GM12892 (cell line): ENCODE results near the gene OR5AU1.
A peak's percentile ranks its signal among the peaks of the same experiment; 100 is the strongest.
"Not testable (repeated sequence)": the region's sequence is repeated elsewhere in the genome, so short reads cannot be mapped to it uniquely, and the experiment has no call there.

Experiments used
- DNase-seq: peaks from one replicate; pipeline ENCODE4 v3.0.0; 2011; ENCODE audit not compliant: insufficient read length
- FAIRE-seq: peaks from 2 replicates; lab custom pipeline; 2011; peaks lifted over from hg19 to GRCh38; lab: Jason Lieb, UNC
- POLR2A ChIP-seq: IDR thresholded peaks from 2 replicates; pipeline ENCODE4 v1.6.1; 2011; ENCODE audit warnings: low read depth, low read length, control low read depth
- POLR2AphosphoS5 ChIP-seq: IDR thresholded peaks from 2 replicates; pipeline ENCODE4 v1.6.1; 2011; ENCODE audit warnings: low read depth, low read length, control low read depth
- TAF1 ChIP-seq: IDR thresholded peaks from 2 replicates; pipeline ENCODE4 v1.6.1; 2011; ENCODE audit warnings: low read depth, mild to moderate bottlenecking, control low read depth, low read length, borderline replicate concordance

Gene OR5AU1

DNA sequence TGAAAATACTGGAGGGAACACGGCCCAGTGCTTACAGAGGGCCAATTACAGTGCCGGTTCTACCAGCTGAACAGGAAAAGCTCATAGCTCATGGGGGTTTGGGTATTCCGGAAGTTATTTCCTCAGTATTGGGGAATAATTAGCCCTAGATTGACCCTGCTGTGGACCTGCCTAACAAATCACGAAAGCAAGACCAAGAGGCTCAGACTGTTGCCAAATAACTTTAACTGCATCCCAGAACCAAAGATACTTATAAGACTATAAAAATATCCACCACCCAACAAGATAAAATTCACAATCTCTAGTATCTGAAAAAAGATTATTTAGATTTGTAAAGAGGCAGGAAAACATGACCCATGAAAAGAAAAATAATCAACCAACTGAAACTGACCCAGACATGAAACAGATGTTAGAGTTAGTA lies 8.0 kb upstream of the OR5AU1 start:
- DNase-seq: no peak
- no peak for FAIRE-seq

DNA sequence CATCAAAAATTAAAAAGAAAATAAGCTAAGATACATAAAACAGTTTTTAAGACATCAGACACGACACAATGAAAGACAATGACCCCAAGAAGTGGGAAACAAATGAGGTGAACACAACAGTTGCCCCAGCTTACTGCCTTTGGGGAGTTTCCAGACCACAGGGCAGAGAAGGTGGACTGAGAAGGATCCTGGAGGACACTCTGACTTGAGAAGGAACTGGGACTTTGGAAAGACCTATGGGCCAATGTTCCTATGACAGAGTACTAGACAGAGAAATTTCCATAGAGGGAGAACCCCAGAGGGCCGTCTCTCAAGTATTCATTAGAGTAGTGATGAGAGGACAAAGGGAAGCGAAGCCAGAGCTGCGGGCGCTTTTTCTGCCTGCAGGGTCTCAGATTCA lies 6.2 kb upstream of the OR5AU1 start:
- TF ChIP-seq POLR2AphosphoS5: no peak
- no peak for TF ChIP-seq POLR2A
- no peak for FAIRE-seq
- DNase-seq: no peak

More for the DNA sequence above, 8.0 kb upstream of the OR5AU1 start:
- no peak for TF ChIP-seq TAF1
- TF ChIP-seq POLR2AphosphoS5: no peak
- TF ChIP-seq POLR2A: no peak

DNA sequence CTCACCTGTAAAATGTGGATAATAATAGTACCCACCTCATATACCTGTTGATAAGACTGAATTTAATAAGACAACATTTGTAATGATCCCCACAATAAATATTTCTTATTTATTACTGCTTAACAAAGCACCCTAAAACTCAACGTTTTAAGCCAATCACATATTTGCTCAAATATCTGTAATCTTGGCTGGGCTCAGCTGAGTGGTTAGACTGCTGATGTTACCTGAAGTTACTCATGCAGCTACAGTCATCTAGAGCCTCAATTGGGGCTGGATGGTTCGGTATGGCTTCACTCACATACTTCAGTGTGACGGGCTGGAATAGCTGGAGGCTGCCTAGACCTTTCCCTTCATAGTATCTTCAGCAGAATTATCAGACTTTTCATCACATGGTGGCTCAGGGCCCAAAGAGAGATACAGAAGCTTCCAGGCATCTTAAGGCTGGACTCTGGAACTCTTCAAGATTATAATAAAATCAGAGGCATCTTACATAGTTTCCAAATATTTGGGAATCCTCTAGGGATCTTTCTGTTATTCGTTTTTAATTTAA lies 4.3 kb upstream of the OR5AU1 start:
- FAIRE-seq (no peak), DNase-seq (no peak)
- TF ChIP-seq POLR2A (no peak), POLR2AphosphoS5 (no peak), TAF1 (no peak)

DNA sequence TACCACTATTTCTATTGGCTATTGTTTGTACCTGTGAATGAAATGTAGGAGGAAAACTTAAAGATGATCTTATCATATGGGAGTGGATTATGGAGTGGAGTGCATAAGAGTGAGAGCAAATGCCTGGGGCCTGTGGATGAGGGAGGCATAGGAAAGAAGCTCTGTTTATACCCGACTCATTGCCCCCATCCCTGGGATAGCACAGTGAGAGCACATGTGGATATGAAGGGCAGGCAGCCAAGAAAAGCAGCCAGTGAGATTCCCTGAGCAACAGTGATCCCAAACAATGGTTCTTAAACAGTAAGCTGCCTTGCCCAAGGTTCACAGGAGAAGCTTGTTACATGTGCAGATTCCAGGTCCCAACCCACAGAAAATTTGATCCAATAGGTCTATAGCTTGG lies 2.3 kb upstream of the OR5AU1 start:
- DNase-seq, FAIRE-seq: not testable (repeated sequence)

DNA sequence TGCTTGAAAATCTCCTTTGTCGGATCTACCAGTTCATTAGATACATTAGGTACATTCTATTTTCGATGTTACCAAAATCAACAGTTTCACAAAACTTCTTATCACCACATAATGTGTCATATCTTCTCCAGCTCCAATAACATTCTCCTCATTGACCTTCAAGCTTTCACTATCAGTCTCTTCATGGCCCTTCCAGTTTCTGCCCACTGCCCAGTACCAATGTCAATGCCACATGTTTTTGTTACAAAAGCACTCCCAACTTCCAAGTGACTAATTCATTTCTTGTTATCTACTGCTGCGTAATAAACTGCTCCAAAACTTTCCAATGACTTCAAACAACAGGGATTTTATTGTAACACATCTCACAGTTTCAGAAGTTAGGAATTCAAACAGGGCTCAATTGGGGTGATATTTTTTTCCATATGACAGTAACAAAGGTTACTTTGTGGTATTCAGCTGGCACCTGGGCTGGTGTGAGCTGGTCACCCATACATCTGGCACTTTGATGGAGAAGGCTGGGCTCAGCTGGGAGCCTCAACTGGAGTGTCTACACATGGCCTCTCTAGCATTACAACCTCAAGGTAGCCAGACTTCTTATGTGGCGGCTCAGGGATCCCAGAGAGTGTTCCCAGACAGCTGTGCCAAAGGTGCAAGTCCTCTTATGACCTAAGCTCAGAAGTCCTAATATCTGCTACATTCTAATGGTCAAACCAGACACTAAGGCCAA lies 6.1 kb downstream of the OR5AU1 start:
- TF ChIP-seq POLR2AphosphoS5: no peak
- TF ChIP-seq TAF1: no peak
- TF ChIP-seq POLR2A: no peak
- FAIRE-seq (no peak), DNase-seq (no peak)

DNA sequence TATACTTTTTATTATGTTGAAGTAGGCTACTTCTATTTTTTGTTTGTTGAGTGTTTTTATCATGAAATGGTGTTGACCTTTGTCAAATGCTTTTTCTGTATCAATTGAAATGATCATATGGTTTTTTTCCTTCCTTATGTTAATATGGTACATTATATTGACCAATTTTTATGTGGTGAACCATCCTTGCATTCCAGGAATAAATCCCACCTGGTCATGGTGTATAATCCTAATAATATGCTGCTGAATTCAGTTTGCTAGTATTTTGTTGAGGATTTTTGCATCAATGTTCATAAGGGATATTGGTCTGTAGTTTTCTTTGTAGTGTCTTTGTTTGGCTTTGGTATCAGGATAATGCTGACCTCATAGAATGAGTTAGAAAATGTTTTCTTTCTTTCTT lies 10.4 kb downstream of the OR5AU1 start:
- TF ChIP-seq POLR2A (no peak), POLR2AphosphoS5 (no peak), TAF1 (no peak)
- no peak for FAIRE-seq
- DNase-seq: no peak

DNA sequence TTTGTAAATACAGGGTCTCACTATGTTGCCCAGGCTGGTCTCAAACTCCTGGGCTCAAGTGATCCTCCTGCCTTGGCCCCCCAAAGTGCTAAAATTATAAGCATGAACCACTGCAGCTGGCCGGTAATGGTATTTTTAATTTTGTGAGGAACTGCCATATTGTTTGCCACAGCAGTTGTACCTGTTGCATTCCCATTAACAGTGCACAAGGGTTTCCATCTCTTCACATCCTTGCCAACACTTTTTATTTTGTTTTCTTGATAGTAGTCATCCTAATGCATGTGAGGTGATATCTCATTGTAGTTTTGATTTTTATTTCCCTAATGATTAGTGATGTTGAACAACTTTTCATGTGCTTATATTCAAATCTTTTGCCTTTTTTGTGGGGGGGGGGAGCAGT lies 13.5 kb downstream of the OR5AU1 start:
- TF ChIP-seq POLR2A: no peak
- TF ChIP-seq TAF1: no peak
- TF ChIP-seq POLR2AphosphoS5: no peak
- FAIRE-seq (no peak), DNase-seq (no peak)

DNA sequence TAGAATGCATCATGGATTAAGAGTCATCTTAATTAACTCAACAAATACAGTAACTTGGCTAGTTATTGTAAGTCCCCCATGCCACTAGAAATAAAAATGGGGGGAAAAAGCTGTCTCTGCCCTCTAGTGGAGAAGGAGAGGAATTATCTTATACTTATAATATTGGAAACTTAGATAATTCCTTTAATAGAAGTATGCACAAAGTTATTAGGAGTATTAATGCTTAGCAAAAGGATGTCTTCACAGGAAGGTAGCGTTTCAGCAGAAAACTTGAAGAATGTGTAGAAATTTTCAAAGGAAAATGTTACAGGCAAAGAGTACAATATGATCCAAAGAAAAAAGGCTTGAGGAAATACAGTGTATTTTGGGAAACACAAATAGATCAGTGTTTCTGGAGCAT lies 19.8 kb downstream of the OR5AU1 start:
- no peak for FAIRE-seq
- TF ChIP-seq POLR2A (no peak), TAF1 (no peak), POLR2AphosphoS5 (no peak)
- peak; percentile 18 for DNase-seq

DNA sequence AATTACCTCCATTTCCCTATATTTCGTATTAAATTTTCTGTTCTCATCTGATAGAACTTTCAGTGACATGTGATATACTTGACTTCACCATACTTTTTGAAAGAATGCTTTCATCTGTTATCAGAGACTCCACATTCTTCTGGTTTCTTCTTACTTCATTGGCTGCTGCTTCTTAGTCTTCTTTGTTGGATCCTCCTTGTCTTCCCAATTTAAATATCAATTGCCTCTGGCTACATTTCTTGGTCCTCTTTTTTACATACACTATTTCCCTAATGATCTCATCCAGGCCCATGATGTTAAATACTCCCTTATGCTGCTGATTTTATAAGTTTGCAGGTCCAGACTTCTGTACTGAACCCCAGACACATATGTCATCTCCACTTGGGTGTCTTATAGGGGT lies 22.0 kb downstream of the OR5AU1 start:
- FAIRE-seq (no peak), DNase-seq (no peak)
- TF ChIP-seq TAF1 (no peak), POLR2AphosphoS5 (no peak), POLR2A (no peak)

DNA sequence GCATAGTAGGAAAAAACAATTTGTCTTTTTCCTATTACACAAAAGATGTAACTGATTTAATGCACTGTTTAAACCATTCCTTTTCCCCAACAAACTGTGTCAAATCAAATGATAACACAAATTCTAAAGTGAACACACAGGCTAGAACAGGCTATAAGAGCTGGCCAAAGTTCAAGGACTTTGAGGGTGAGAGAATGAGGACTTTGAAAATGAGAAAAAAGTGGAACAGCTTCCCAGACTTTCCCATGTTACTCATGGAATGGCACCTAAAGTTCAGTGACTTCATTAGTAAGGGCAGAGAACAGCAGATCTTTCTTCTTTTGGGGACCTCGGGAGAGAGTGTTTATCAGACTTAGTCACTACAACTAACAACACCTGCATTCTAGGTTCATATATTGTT lies 32.4 kb downstream of the OR5AU1 start:
- no peak for TF ChIP-seq TAF1
- no peak for TF ChIP-seq POLR2AphosphoS5
- TF ChIP-seq POLR2A: no peak
- DNase-seq (no peak), FAIRE-seq (no peak)

DNA sequence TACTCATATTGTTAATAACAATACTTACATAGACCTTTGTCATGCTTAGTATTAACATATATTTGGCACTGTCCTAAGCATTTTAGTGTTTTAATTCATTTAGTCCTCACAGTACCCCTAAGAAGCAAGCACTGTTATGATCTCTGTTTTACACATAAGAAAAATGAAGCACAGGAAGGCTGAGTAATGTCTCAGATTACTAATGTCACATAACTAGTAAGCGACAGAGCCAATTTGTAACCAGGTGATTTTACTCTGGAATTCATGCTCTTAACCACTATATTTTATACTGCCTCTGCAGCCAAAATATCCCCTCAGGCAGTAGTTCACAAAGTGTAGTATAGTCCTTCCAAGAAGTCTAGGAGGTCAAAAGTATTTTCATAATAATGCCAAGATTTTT lies 34.7 kb downstream of the OR5AU1 start:
- DNase-seq (no peak), FAIRE-seq (no peak)
- no peak for TF ChIP-seq POLR2AphosphoS5
- no peak for TF ChIP-seq POLR2A
- TF ChIP-seq TAF1: no peak

DNA sequence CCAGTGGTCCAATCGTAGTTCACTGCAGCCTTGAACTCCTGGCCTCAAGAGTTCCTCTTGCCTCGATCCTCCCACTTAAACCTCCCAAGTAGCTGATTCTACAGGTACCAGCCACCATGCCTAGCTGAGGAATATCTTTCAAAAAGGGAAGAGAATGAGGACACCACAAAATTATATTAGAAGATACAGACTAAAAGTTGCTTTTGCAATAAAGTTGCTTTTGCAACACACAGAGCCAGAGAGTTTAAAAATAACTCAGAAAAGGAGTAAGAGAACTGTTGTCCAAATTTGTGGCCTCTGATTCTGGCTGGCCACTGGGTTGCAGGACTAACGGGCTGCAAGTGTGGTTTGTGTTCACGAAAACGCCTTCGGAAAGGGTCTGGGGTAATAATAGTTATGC lies 35.2 kb downstream of the OR5AU1 start:
- no peak for TF ChIP-seq POLR2A
- no peak for TF ChIP-seq POLR2AphosphoS5
- TF ChIP-seq TAF1: no peak
- no peak for FAIRE-seq
- DNase-seq: no peak

DNA sequence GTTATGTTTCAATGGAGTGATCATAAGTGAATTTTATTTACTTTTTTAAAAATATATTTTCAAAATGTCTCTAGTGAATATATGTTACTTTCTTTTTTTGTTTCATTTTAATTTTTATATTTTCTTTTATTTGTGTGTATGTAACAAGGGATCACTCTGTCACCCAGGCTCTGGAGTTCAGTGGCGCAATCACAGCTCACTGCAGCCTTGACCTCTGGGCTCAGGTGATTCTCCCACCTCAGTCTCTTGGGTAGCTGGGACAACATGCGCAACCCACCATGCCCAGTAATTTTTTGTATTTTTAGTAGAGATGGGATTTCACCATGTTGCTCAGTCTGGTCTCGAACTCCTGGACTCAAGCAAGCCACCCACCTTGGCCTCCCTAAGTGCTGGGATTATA lies 36.9 kb downstream of the OR5AU1 start:
- no peak for TF ChIP-seq TAF1
- no peak for TF ChIP-seq POLR2AphosphoS5
- TF ChIP-seq POLR2A: no peak
- FAIRE-seq: no peak
- no peak for DNase-seq
